Measurements from ENCODE around the gene UBR7. TPM values are rescaled to one million over a fixed set of nuclear protein-coding genes. Genes with fewer than 3 reads are reported as not detected.
"Not testable (repeated sequence)": the region's sequence is repeated elsewhere in the genome, so short reads cannot be mapped to it uniquely, and the experiment has no call there.

UBR7 gene
- total RNA-seq, 1 donor from 2014 or later: 16.6 TPM

- no peak for TF ChIP-seq CTCF (IDR thresholded peaks at IDR 0.05)
- Mint-ChIP-seq H3K27me3 (ENCODE audit: low read depth) (no peaks in the 10 kb centered on the region), H3K36me3 (ENCODE audit: low read depth) (no peaks in the 10 kb centered on the region), H3K4me1 (ENCODE audit: low read depth) (peaks cover 6% of the 10 kb centered on the region), H3K4me3 (ENCODE audit: unreplicated experiment) (no peak overlapping the region), H3K9me3 (ENCODE audit: low read depth) (no peaks in the 10 kb centered on the region), H3K27ac (ENCODE audit: unreplicated experiment) (no peak overlapping the region)
- no peak for DNase-seq (ENCODE audit: low spot score)
Observed at GRCh38 chr14:93163564-93163963, 43.5 kb upstream of the UBR7 start.

GRCh38 chr14:93165271-93166265 lies 41.5 kb upstream of the UBR7 start:
- not testable (repeated sequence) for H3K27me3 Mint-ChIP-seq (ENCODE audit: low read depth); H3K4me1 Mint-ChIP-seq (ENCODE audit: low read depth); H3K4me3 Mint-ChIP-seq (ENCODE audit: unreplicated experiment); H3K36me3 Mint-ChIP-seq (ENCODE audit: low read depth); H3K9me3 Mint-ChIP-seq (ENCODE audit: low read depth)
- peak overlapping the region; percentile 79 for H3K27ac Mint-ChIP-seq (ENCODE audit: unreplicated experiment)
- DNase-seq (ENCODE audit: low spot score): peak; percentile 19

GRCh38 chr14:93168610-93169009 lies 38.4 kb upstream of the UBR7 start:
- H3K9me3 Mint-ChIP-seq (ENCODE audit: low read depth); H3K4me1 Mint-ChIP-seq (ENCODE audit: low read depth); H3K27ac Mint-ChIP-seq (ENCODE audit: unreplicated experiment); H3K4me3 Mint-ChIP-seq (ENCODE audit: unreplicated experiment); H3K36me3 Mint-ChIP-seq (ENCODE audit: low read depth); H3K27me3 Mint-ChIP-seq (ENCODE audit: low read depth): not testable (repeated sequence)
- peak; percentile 1 for DNase-seq (ENCODE audit: low spot score)

GRCh38 chr14:93169619-93170018 lies 37.4 kb upstream of the UBR7 start:
- H3K36me3 Mint-ChIP-seq (ENCODE audit: low read depth); H3K4me3 Mint-ChIP-seq (ENCODE audit: unreplicated experiment); DNase-seq (ENCODE audit: low spot score); H3K4me1 Mint-ChIP-seq (ENCODE audit: low read depth); H3K9me3 Mint-ChIP-seq (ENCODE audit: low read depth); H3K27me3 Mint-ChIP-seq (ENCODE audit: low read depth); H3K27ac Mint-ChIP-seq (ENCODE audit: unreplicated experiment): not testable (repeated sequence)

- not testable (repeated sequence) for H3K36me3 Mint-ChIP-seq (ENCODE audit: low read depth); H3K9me3 Mint-ChIP-seq (ENCODE audit: low read depth); H3K4me3 Mint-ChIP-seq (ENCODE audit: unreplicated experiment); H3K27ac Mint-ChIP-seq (ENCODE audit: unreplicated experiment); H3K27me3 Mint-ChIP-seq (ENCODE audit: low read depth); H3K4me1 Mint-ChIP-seq (ENCODE audit: low read depth)
- DNase-seq (ENCODE audit: low spot score): peak; percentile 78
Observed at GRCh38 chr14:93170141-93170540, 36.9 kb upstream of the UBR7 start.

- Mint-ChIP-seq H3K4me1 (ENCODE audit: low read depth) (no peaks in the 10 kb centered on the region), H3K36me3 (ENCODE audit: low read depth) (no peaks in the 10 kb centered on the region), H3K4me3 (ENCODE audit: unreplicated experiment) (no peak overlapping the region), H3K9me3 (ENCODE audit: low read depth) (no peaks in the 10 kb centered on the region), H3K27ac (ENCODE audit: unreplicated experiment) (no peak overlapping the region), H3K27me3 (ENCODE audit: low read depth) (peaks cover 7% of the 10 kb centered on the region)
- DNase-seq (ENCODE audit: low spot score): peak; percentile 35
- no peak for TF ChIP-seq CTCF (IDR thresholded peaks at IDR 0.05)
Observed at GRCh38 chr14:93171376-93171775, 35.7 kb upstream of the UBR7 start.

GRCh38 chr14:93173943-93174395 lies 33.1 kb upstream of the UBR7 start:
- Mint-ChIP-seq H3K36me3 (ENCODE audit: low read depth) (no peaks in the 10 kb centered on the region), H3K27ac (ENCODE audit: unreplicated experiment) (peak overlapping the region; percentile 45), H3K9me3 (ENCODE audit: low read depth) (no peaks in the 10 kb centered on the region), H3K4me3 (ENCODE audit: unreplicated experiment) (no peak overlapping the region), H3K27me3 (ENCODE audit: low read depth) (peaks cover 7% of the 10 kb centered on the region), H3K4me1 (ENCODE audit: low read depth) (no peaks in the 10 kb centered on the region)
- DNase-seq (ENCODE audit: low spot score): peak; percentile 39
- no peak for TF ChIP-seq CTCF (IDR thresholded peaks at IDR 0.05)

GRCh38 chr14:93174731-93175130 lies 32.3 kb upstream of the UBR7 start:
- peak; percentile 24 for DNase-seq (ENCODE audit: low spot score)
- H3K27me3 Mint-ChIP-seq (ENCODE audit: low read depth); H3K27ac Mint-ChIP-seq (ENCODE audit: unreplicated experiment); H3K9me3 Mint-ChIP-seq (ENCODE audit: low read depth); H3K36me3 Mint-ChIP-seq (ENCODE audit: low read depth); H3K4me1 Mint-ChIP-seq (ENCODE audit: low read depth); H3K4me3 Mint-ChIP-seq (ENCODE audit: unreplicated experiment): not testable (repeated sequence)

Measured in chondrocyte (in vitro differentiated cells).